K562 (cell line): ENCODE data around the gene GAB2. TPM values are rescaled to one million over a fixed set of nuclear protein-coding genes. Genes with fewer than 3 reads are reported as not detected.
A peak's percentile ranks its signal among the peaks of the same experiment; 100 is the strongest.

Source experiments
- CBFB ChIP-seq: sonication (generic); formaldehyde crosslinking; IDR thresholded peaks from 2 replicates; pipeline ENCODE4 v1.4.0; 2020; ENCODE audit warnings: mild to moderate bottlenecking, missing genetic modification reagents
- CHCHD3 ChIP-seq: fragments of 250-450 bp; sonication (Bioruptor Pico); IDR thresholded peaks from 2 replicates; pipeline ENCODE4 v2.1.2; 2022; ENCODE audit warnings: mild to moderate bottlenecking
- L3MBTL2 ChIP-seq: fragments of 450-650 bp; IDR thresholded peaks from 2 replicates; pipeline ENCODE4 v1.6.1; 2016; ENCODE audit warnings: mild to moderate bottlenecking, moderate library complexity
- NFYB ChIP-seq: IDR thresholded peaks from 2 replicates; pipeline ENCODE4 v1.6.1; 2011; ENCODE audit warnings: mild to moderate bottlenecking, moderate library complexity; ENCODE audit not compliant: insufficient read length; ENCODE audit errors: extremely low read depth
- OTX1 ChIP-seq: fragments of 450-650 bp; formaldehyde crosslinking; IDR thresholded peaks from 2 replicates; pipeline ENCODE4 v1.4.0; 2022; ENCODE audit warnings: mild to moderate bottlenecking
- PHB2 ChIP-seq: fragments of 450-650 bp; IDR thresholded peaks from 2 replicates; pipeline ENCODE4 v1.6.1; 2017; ENCODE audit warnings: low read depth
- RBM22 ChIP-seq: fragments of 200-400 bp; formaldehyde crosslinking; IDR thresholded peaks from 2 replicates; pipeline ENCODE4 v1.6.1; 2018; ENCODE audit warnings: low read length, low read depth; ENCODE audit not compliant: poor library complexity, severe bottlenecking
- RHOXF2B ChIP-seq: fragments of 250-450 bp; sonication (Bioruptor Pico); conservative IDR thresholded peaks from 2 replicates; pipeline ENCODE4 v1.5.1; 2021
- TAF15 ChIP-seq: fragments of 200-400 bp; formaldehyde crosslinking; IDR thresholded peaks from 2 replicates; pipeline ENCODE4 v1.6.1; 2017; ENCODE audit warnings: mild to moderate bottlenecking, low read depth, low read length, moderate library complexity
- TRIM28 ChIP-seq: fragments of 450-650 bp; IDR thresholded peaks from 2 replicates; pipeline ENCODE4 v1.6.1; 2017
- ZBTB1 ChIP-seq: sonication (generic); formaldehyde crosslinking; IDR thresholded peaks from 2 replicates; pipeline ENCODE4 v1.8.1; 2023; ENCODE audit warnings: missing genetic modification reagents, low read depth, mild to moderate bottlenecking, borderline replicate concordance
- ZNF764 ChIP-seq: fragments of 250-450 bp; sonication (Bioruptor Pico); IDR thresholded peaks from 2 replicates; pipeline ENCODE4 v1.4.0; 2020; ENCODE audit warnings: low read depth, mild to moderate bottlenecking, moderate library complexity
- ZNF77 ChIP-seq: fragments of 250-450 bp; sonication (Bioruptor Pico); IDR thresholded peaks from 2 replicates; pipeline ENCODE4 v1.5.0; 2020
- polyA plus RNA-seq, 8 experiments: library from polyadenylated mRNA; depleted of rRNA in 4 of 8; stranded (reverse) in 5 of 8; unstranded in 3 of 8; fragments of >200 nt; fragmentation: Nextera tagmentation in 2 of 8; fragmentation: Illumina TruSeq in 1 of 8; extraction: Ambion mirVana in 2 of 8; extraction: Trizol in 1 of 8; gene quantifications; 2 replicates each; pipeline versions ENCODE4 v1.2.1 to v1.2.3, GENCODE V29; 2011 to 2014; ENCODE audit warnings: inconsistent platforms in 1 of 8, missing spikeins in 1 of 8
- total RNA-seq, 7 experiments: library from RNA; depleted of rRNA in 6 of 7; stranded (reverse); fragments of >200 nt in 6 of 7; fragmentation: Illumina TruSeq in 2 of 7; extraction: Trizol in 2 of 7; gene quantifications; 2 replicates each; pipeline versions ENCODE4 v1.2.1 to v1.2.3, GENCODE V29; 2011 to 2021; ENCODE audit warnings: low replicate concordance in 1 of 7
- TF ChIP-seq, protein P1 (sequence below), 2 experiments: IDR thresholded peaks in 1 of 2; conservative IDR thresholded peaks in 1 of 2; 2 replicates each; pipeline ENCODE4 v1.6.1; 2016; ENCODE audit warnings: low read depth in 2 of 2, mild to moderate bottlenecking in 1 of 2, missing compliant biosample characterization in 1 of 2, missing genetic modification characterization in 1 of 2, moderate library complexity in 1 of 2
- TF ChIP-seq, protein P2 (sequence below), 2 experiments: fragments of 450-650 bp in 1 of 2; sonication (generic) in 1 of 2; formaldehyde crosslinking in 1 of 2; IDR thresholded peaks; 2 replicates each; pipeline versions ENCODE4 v1.7.1 to v1.9.0; 2016 to 2022; ENCODE audit warnings: inconsistent platforms in 1 of 2, mild to moderate bottlenecking in 1 of 2, missing genetic modification reagents in 1 of 2

Gene GAB2
- total and polyA plus RNA-seq, 9 of the 15 experiments (the other 6 are each of a cell fraction or from before 2014, with no cell fraction given) = 2.3 to 35.2 (median 16.1) TPM

DNA sequence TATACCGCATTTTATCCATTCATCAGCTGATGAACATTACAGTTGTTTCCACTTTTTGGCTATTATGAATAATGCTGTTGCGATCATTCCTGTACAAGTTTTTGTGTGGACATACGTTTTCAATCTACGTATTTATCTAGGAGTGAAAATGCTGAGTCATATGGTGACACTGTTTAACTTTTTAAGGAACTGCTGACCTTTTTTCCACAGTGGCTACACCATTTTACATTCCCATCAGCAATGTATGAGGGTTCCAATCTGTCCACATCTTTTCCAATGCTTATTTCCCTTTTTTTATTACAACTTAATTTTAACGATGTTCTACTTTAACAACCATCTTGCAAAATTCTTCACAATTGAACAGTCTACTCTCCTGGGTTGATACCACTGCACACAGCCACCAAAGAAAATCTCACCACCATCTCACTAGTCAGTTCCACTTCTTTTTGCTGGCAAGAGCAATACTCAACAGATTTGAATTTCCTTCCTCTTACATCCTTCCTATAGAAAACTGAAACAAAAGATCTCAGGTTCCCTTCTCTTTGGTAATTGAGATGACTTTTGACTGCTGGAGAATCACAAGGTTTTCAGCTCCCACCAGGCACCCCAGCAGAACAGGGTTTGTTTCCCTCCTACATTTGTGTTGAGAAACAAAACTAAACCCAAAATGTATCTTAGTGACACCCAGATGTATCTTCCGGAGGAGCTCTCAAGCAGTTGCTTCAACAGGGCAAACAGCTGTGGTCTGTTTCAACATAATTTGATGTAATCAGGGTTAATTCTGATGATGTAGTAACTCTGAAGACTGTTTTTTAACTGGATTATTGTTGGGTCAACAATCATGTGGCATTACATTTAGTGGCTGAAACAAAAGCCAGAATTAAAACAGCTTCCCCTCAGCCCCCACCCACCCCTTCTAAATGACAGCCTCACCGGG, 7.0 kb upstream of the GAB2 start (continued):
- TF ChIP-seq CBFB = no peak
- TF ChIP-seq PHB2 = no peak
- TF ChIP-seq CHCHD3 = no peak
- TF ChIP-seq TAF15 = no peak
- TF ChIP-seq ZNF77 = no peak
- TF ChIP-seq, protein P1, sequence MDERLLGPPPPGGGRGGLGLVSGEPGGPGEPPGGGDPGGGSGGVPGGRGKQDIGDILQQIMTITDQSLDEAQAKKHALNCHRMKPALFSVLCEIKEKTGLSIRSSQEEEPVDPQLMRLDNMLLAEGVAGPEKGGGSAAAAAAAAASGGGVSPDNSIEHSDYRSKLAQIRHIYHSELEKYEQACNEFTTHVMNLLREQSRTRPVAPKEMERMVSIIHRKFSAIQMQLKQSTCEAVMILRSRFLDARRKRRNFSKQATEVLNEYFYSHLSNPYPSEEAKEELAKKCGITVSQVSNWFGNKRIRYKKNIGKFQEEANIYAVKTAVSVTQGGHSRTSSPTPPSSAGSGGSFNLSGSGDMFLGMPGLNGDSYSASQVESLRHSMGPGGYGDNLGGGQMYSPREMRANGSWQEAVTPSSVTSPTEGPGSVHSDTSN (CRISPR knock-in tag; IDR thresholded peaks at IDR 0.05; ENCODE audit: low read depth) = no peak
- TF ChIP-seq, protein P1 (tag; conservative IDR thresholded peaks at IDR 0.05; ENCODE audit: low read depth) = peak; percentile 11; the same call in 1 of the 2 replicates
- TF ChIP-seq L3MBTL2 = 0 out of 2 replicates have a peak, but pooled peaks have one; percentile 9
- no peak for TF ChIP-seq TRIM28
- TF ChIP-seq ZNF764 (CRISPR knock-in tag) = no peak
- no peak for TF ChIP-seq ZBTB1
- no peak for TF ChIP-seq RBM22
- TF ChIP-seq, protein P2, sequence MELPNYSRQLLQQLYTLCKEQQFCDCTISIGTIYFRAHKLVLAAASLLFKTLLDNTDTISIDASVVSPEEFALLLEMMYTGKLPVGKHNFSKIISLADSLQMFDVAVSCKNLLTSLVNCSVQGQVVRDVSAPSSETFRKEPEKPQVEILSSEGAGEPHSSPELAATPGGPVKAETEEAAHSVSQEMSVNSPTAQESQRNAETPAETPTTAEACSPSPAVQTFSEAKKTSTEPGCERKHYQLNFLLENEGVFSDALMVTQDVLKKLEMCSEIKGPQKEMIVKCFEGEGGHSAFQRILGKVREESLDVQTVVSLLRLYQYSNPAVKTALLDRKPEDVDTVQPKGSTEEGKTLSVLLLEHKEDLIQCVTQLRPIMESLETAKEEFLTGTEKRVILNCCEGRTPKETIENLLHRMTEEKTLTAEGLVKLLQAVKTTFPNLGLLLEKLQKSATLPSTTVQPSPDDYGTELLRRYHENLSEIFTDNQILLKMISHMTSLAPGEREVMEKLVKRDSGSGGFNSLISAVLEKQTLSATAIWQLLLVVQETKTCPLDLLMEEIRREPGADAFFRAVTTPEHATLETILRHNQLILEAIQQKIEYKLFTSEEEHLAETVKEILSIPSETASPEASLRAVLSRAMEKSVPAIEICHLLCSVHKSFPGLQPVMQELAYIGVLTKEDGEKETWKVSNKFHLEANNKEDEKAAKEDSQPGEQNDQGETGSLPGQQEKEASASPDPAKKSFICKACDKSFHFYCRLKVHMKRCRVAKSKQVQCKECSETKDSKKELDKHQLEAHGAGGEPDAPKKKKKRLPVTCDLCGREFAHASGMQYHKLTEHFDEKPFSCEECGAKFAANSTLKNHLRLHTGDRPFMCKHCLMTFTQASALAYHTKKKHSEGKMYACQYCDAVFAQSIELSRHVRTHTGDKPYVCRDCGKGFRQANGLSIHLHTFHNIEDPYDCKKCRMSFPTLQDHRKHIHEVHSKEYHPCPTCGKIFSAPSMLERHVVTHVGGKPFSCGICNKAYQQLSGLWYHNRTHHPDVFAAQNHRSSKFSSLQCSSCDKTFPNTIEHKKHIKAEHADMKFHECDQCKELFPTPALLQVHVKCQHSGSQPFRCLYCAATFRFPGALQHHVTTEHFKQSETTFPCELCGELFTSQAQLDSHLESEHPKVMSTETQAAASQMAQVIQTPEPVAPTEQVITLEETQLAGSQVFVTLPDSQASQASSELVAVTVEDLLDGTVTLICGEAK (IDR thresholded peaks at IDR 0.05) = no peak
- TF ChIP-seq, protein P2 (CRISPR knock-in tag; IDR thresholded peaks at IDR 0.05) = no peak
- TF ChIP-seq NFYB = no peak
- TF ChIP-seq OTX1 (CRISPR knock-in tag) = no peak
- no peak for TF ChIP-seq RHOXF2B (CRISPR knock-in tag)
